ENCODE results near the gene DYNC1I2. TPM values are rescaled to one million over a fixed set of nuclear protein-coding genes. Genes with fewer than 3 reads are reported as not detected.

DYNC1I2 gene
- total and polyA plus RNA-seq, 2 donors (not counting 3 experiments of a cell fraction or from before 2014, with no cell fraction given), result 131 to 138 TPM

DNA sequence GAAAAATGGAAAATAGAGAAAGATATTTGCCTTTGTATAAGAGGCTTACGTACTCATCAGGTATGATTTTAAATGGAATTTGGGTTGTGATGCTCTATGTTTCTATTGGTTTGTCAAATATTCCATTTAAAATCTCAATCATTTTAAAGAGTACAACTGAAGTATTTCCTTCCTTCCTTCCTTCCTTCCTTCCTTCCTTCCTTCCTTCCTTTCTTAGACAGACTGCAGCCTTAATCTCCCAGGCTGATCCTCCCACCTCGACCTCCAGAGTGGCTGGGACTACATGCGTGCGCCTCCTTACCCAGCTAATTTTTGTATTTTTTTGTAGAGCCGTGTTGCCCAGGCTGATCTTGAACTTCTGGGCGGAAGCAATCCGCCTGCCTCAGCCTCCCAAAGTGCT is 15.4 kb upstream of the DYNC1I2 start:
- Histone ChIP-seq H3K27ac (ENCODE audit: insufficient read depth, low read depth, low read length) (no peak overlapping the region), H3K4me3 (replicated peaks in 1 of 3; ENCODE audit: insufficient read depth in 1 of 3, low read depth in 1 of 3, low read length in 3 of 3) (no peak overlapping the region), H3K9me3 (replicated peaks; ENCODE audit: control insufficient read depth, insufficient read depth, low read length) (no peaks in the 10 kb centered on the region), H3K4me1 (ENCODE audit: control insufficient read depth, extremely low read depth, insufficient read depth, low read length) (no peaks in the 10 kb centered on the region), H4K20me1 (replicated peaks; ENCODE audit: control insufficient read depth, extremely low read depth, insufficient read depth, low read length) (no peaks in the 10 kb centered on the region), H3K4me2 (ENCODE audit: insufficient read depth, low read length) (no peak overlapping the region), H3K79me2 (ENCODE audit: control insufficient read depth, insufficient read depth, low read length) (no peaks in the 10 kb centered on the region), H3K27me3 (ENCODE audit: control insufficient read depth in 2 of 2, insufficient read depth in 2 of 2, low read length in 2 of 2) (peaks cover 5 to 11% of the 10 kb centered on the region in 2 experiments), H2AFZ (ENCODE audit: low read depth, low read length) (no peak overlapping the region), H3K9me1 (replicated peaks; ENCODE audit: control insufficient read depth, extremely low read depth, insufficient read depth, low read length) (no peaks in the 10 kb centered on the region), H3K9ac (replicated peaks; ENCODE audit: extremely low read depth, insufficient read depth, low read length) (no peak overlapping the region), H3K36me3 (ENCODE audit: control insufficient read depth in 2 of 2, extremely low read depth in 1 of 2, insufficient read depth in 2 of 2, low read length in 2 of 2) (no peaks in the 10 kb centered on the region)
- TF ChIP-seq JUN (IDR thresholded peaks at IDR 0.05; ENCODE audit: borderline replicate concordance, insufficient read depth, insufficient read length, low read depth), result no peak
- TF ChIP-seq, protein P1, sequence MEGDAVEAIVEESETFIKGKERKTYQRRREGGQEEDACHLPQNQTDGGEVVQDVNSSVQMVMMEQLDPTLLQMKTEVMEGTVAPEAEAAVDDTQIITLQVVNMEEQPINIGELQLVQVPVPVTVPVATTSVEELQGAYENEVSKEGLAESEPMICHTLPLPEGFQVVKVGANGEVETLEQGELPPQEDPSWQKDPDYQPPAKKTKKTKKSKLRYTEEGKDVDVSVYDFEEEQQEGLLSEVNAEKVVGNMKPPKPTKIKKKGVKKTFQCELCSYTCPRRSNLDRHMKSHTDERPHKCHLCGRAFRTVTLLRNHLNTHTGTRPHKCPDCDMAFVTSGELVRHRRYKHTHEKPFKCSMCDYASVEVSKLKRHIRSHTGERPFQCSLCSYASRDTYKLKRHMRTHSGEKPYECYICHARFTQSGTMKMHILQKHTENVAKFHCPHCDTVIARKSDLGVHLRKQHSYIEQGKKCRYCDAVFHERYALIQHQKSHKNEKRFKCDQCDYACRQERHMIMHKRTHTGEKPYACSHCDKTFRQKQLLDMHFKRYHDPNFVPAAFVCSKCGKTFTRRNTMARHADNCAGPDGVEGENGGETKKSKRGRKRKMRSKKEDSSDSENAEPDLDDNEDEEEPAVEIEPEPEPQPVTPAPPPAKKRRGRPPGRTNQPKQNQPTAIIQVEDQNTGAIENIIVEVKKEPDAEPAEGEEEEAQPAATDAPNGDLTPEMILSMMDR (IDR thresholded peaks at IDR 0.05; ENCODE audit: extremely low read depth in 1 of 2, insufficient read depth in 1 of 2, low read depth in 1 of 2, low read length in 2 of 2), result no peak
- FAIRE-seq (peak; percentile 44), DNase-seq (ENCODE audit: low read depth, low spot score) (no peak)
- BruUV-seq (replicated peaks), result no TSS peak
- dilution Hi-C loops (cut with MboI; ENCODE audit: extremely low pct_ligation_motif_present, low sequenced_read_pairs), result no loop called here
- ChIA-PET POLR2A (no interaction called here), CTCF (interaction anchor here (0.6 kb wide), 1 partner anchor 53 kb away, joined by 3 read pairs; no protein-coding TSS in a partner anchor)
- intact Hi-C loops (cut with micrococcal nuclease), result no loop called here

DNA sequence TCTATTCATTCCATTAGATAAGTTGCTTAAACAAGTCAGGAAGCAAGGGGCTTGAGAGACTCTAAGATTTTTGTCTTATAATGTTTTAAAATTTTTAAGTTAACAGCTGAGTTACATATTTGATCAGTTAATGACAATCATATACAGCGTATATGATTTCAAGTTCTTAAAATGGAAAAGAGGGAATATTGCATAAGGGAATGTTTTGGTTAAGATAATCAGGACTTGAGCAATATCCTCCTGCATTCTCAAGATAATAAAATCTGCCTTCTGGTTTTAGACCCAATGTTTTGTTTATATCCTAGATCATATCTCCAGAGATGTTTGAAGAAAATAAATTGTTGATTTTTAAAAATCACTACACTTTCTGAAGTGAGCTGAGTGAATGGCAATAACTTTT is 13.4 kb upstream of the DYNC1I2 start:
- Histone ChIP-seq H3K9me1 (replicated peaks; ENCODE audit: control insufficient read depth, extremely low read depth, insufficient read depth, low read length) (no peaks in the 10 kb centered on the region), H3K4me3 (replicated peaks in 1 of 3; ENCODE audit: insufficient read depth in 1 of 3, low read depth in 1 of 3, low read length in 3 of 3) (no peak overlapping the region), H3K4me1 (ENCODE audit: control insufficient read depth, extremely low read depth, insufficient read depth, low read length) (no peaks in the 10 kb centered on the region), H4K20me1 (replicated peaks; ENCODE audit: control insufficient read depth, extremely low read depth, insufficient read depth, low read length) (no peaks in the 10 kb centered on the region), H3K79me2 (ENCODE audit: control insufficient read depth, insufficient read depth, low read length) (no peaks in the 10 kb centered on the region), H3K36me3 (ENCODE audit: control insufficient read depth in 2 of 2, extremely low read depth in 1 of 2, insufficient read depth in 2 of 2, low read length in 2 of 2) (no peaks in the 10 kb centered on the region), H2AFZ (ENCODE audit: low read depth, low read length) (no peak overlapping the region), H3K27ac (ENCODE audit: insufficient read depth, low read depth, low read length) (no peak overlapping the region), H3K4me2 (ENCODE audit: insufficient read depth, low read length) (no peak overlapping the region), H3K27me3 (ENCODE audit: control insufficient read depth in 2 of 2, insufficient read depth in 2 of 2, low read length in 2 of 2) (peaks cover 4% of the 10 kb centered on the region in 2 experiments), H3K9ac (replicated peaks; ENCODE audit: extremely low read depth, insufficient read depth, low read length) (no peak overlapping the region), H3K9me3 (replicated peaks; ENCODE audit: control insufficient read depth, insufficient read depth, low read length) (no peaks in the 10 kb centered on the region)
- DNase-seq (ENCODE audit: low read depth, low spot score) (no peak), FAIRE-seq (no peak)
- dilution Hi-C loops (cut with MboI; ENCODE audit: extremely low pct_ligation_motif_present, low sequenced_read_pairs), result no loop called here
- intact Hi-C loops (cut with micrococcal nuclease), result no loop called here
- POLR2A ChIA-PET, result no interaction called here
- CTCF ChIA-PET, result no interaction called here
- no peak for TF ChIP-seq GATA2 (IDR thresholded peaks at IDR 0.05; ENCODE audit: insufficient read depth, insufficient read length, low read depth, low read length)
- no TSS peak for BruUV-seq (replicated peaks)
